ENCODE measurements around the gene RPA1. TPM values are rescaled to one million over a fixed set of nuclear protein-coding genes. Genes with fewer than 3 reads are reported as not detected.

The RPA1 gene
- polyA plus RNA-seq, 3 donors = 18.5 to 27.4 (median 23.8) TPM

- H3K27me3 ChIP-seq (ENCODE audit: control insufficient read depth in 2 of 2, insufficient read depth in 2 of 2, low read length in 2 of 2) = no peaks in the 10 kb centered on the region
- 99% methylated on average over 14 of the region's 25 CpGs for WGBS (ENCODE audit: insufficient coverage)
- H3K4me3 Mint-ChIP-seq = no peak overlapping the region
- no peak overlapping the region for H2AFZ ChIP-seq (ENCODE audit: insufficient read depth, low read depth, low read length, poor library complexity, severe bottlenecking)
- H3K9ac ChIP-seq (ENCODE audit: insufficient read depth, low read length, poor library complexity, severe bottlenecking) = no peak overlapping the region
- no peaks in the 10 kb centered on the region for H3K9me3 ChIP-seq (replicated peaks in 1 of 2; ENCODE audit: control insufficient read depth in 1 of 2, insufficient read depth in 1 of 2, low read length in 2 of 2)
- no peaks in the 10 kb centered on the region for H3K27me3 Mint-ChIP-seq (ENCODE audit: low read depth in 3 of 3)
- H3K36me3 Mint-ChIP-seq = peaks cover 67 to 71% of the 10 kb centered on the region in 2 donors
- no peak overlapping the region for H3K27ac ChIP-seq (ENCODE audit: low read depth in 1 of 2, low read length in 2 of 2)
- no peaks in the 10 kb centered on the region for H3K79me2 ChIP-seq (ENCODE audit: insufficient read depth, low read length)
- H3K4me1 ChIP-seq (ENCODE audit: control insufficient read depth in 1 of 2, insufficient read depth in 2 of 2, low read length in 2 of 2) = no peaks in the 10 kb centered on the region
- no peak overlapping the region for H3K4me3 ChIP-seq (replicated peaks in 1 of 3; ENCODE audit: low read depth in 2 of 3, low read length in 3 of 3)
- H3K36me3 ChIP-seq (replicated peaks in 1 of 2; ENCODE audit: control insufficient read depth in 1 of 2, insufficient read depth in 2 of 2, low read length in 2 of 2) = peaks cover 44 to 75% of the 10 kb centered on the region in 2 donors
- intact Hi-C loops (cut with micrococcal nuclease) = no loop called here
- TF ChIP-seq CTCF (IDR thresholded peaks at IDR 0.05) = no peak
- no peaks in the 10 kb centered on the region for H4K20me1 ChIP-seq (ENCODE audit: insufficient read depth, low read length)
- H3K4me1 Mint-ChIP-seq = no peaks in the 10 kb centered on the region
- peak overlapping the region in 1 of 7 donors; percentile 45 for H3K27ac Mint-ChIP-seq
- DNase-seq = no peak
- no peaks in the 10 kb centered on the region for H3K9me3 Mint-ChIP-seq
- no peak overlapping the region for H3K4me2 ChIP-seq (replicated peaks; ENCODE audit: extremely low read depth, low read length, poor library complexity, severe bottlenecking)
Measured at GRCh38 chr17:1896243-1897104, 66.7 kb downstream of the RPA1 start.

GRCh38 chr17:1897105-1897656, 67.4 kb downstream of the RPA1 start:
- no peaks in the 10 kb centered on the region for H3K4me1 ChIP-seq (ENCODE audit: control insufficient read depth in 1 of 2, insufficient read depth in 2 of 2, low read length in 2 of 2)
- no peak overlapping the region for H3K4me3 ChIP-seq (replicated peaks in 1 of 3; ENCODE audit: low read depth in 2 of 3, low read length in 3 of 3)
- H4K20me1 ChIP-seq (ENCODE audit: insufficient read depth, low read length) = no peaks in the 10 kb centered on the region
- H3K9ac ChIP-seq (ENCODE audit: insufficient read depth, low read length, poor library complexity, severe bottlenecking) = no peak overlapping the region
- H3K79me2 ChIP-seq (ENCODE audit: insufficient read depth, low read length) = no peaks in the 10 kb centered on the region
- H3K9me3 Mint-ChIP-seq = no peaks in the 10 kb centered on the region
- no peak for TF ChIP-seq CTCF (IDR thresholded peaks at IDR 0.05)
- H3K27me3 ChIP-seq (ENCODE audit: control insufficient read depth in 2 of 2, insufficient read depth in 2 of 2, low read length in 2 of 2) = no peaks in the 10 kb centered on the region
- H3K4me1 Mint-ChIP-seq = no peaks in the 10 kb centered on the region
- intact Hi-C loops (cut with micrococcal nuclease) = no loop called here
- H3K27ac Mint-ChIP-seq = peak overlapping the region in 1 of 7 donors; percentile 61
- no peaks in the 10 kb centered on the region for H3K27me3 Mint-ChIP-seq (ENCODE audit: low read depth in 3 of 3)
- no peak overlapping the region for H2AFZ ChIP-seq (ENCODE audit: insufficient read depth, low read depth, low read length, poor library complexity, severe bottlenecking)
- WGBS (ENCODE audit: insufficient coverage) = 82% methylated on average over 6 of the region's 18 CpGs
- H3K36me3 Mint-ChIP-seq = peaks cover 64 to 65% of the 10 kb centered on the region in 2 donors
- no peak for DNase-seq
- no peak overlapping the region for H3K27ac ChIP-seq (ENCODE audit: low read depth in 1 of 2, low read length in 2 of 2)
- H3K36me3 ChIP-seq (replicated peaks in 1 of 2; ENCODE audit: control insufficient read depth in 1 of 2, insufficient read depth in 2 of 2, low read length in 2 of 2) = peaks cover 44 to 68% of the 10 kb centered on the region in 2 donors
- no peaks in the 10 kb centered on the region for H3K9me3 ChIP-seq (replicated peaks in 1 of 2; ENCODE audit: control insufficient read depth in 1 of 2, insufficient read depth in 1 of 2, low read length in 2 of 2)
- H3K4me3 Mint-ChIP-seq = no peak overlapping the region
- no peak overlapping the region for H3K4me2 ChIP-seq (replicated peaks; ENCODE audit: extremely low read depth, low read length, poor library complexity, severe bottlenecking)

All from CD14-positive monocyte (primary cell).